Measurements from ENCODE around the gene GRK5.

GRCh38 chr10:119371704-119372663, 164.6 kb downstream of the GRK5 start:
- TF ChIP-seq POLR2A (IDR thresholded peaks at IDR 0.05; ENCODE audit: low read depth, low read length), result no peak
- no peak for TF ChIP-seq TAF1 (IDR thresholded peaks at IDR 0.05; ENCODE audit: low read depth, low read length)
- TF ChIP-seq POLR2AphosphoS5 (IDR thresholded peaks at IDR 0.05; ENCODE audit: low read depth, low read length), result no peak
- no peak for TF ChIP-seq PAX5 (IDR thresholded peaks at IDR 0.05; ENCODE audit: insufficient read depth, low read length, severe bottlenecking)
- TF ChIP-seq SPI1 (IDR thresholded peaks at IDR 0.05; ENCODE audit: low read depth, low read length), result peak; percentile 40; the same call in 1 of the 2 replicates
